GM21390 (cell line): ENCODE measurements around the gene DHRSX.
"Not testable (repeated sequence)": the region's sequence is repeated elsewhere in the genome, so short reads cannot be mapped to it uniquely, and the experiment has no call there.

Experiments
- ATAC-seq: cut with Tn5 transposase; IDR thresholded peaks from one replicate; pipeline ENCODE4 v1.9.1; 2021; ENCODE audit not compliant: unreplicated experiment

The DHRSX gene

DNA sequence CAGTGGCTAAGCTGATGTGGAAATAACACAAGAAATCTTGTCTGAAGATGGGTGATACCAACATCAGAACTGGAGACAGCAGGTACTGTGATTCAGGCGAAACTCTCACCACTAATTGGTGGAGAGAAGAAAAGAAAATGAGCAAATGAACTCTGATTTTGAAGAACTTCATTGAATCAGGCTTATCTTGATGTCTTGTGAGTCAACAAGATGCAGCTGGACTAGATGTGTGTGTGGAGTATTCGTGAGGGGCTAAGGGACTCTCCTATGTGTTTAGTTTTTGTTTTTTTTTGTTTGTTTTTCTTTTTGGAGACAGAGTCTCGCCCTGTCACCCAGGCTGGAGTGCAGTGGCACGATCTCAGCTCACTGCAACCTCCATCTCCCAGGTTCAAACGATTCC lies 131.6 kb downstream of the DHRSX start:
- ATAC-seq: no peak

GRCh38 chrX:2360731-2361130 lies 140.0 kb downstream of the DHRSX start:
- no peak for ATAC-seq

- not testable (repeated sequence) for ATAC-seq
These were observed 141.3 kb downstream of the DHRSX start for GRCh38 chrX:2359522-2359921.

DNA sequence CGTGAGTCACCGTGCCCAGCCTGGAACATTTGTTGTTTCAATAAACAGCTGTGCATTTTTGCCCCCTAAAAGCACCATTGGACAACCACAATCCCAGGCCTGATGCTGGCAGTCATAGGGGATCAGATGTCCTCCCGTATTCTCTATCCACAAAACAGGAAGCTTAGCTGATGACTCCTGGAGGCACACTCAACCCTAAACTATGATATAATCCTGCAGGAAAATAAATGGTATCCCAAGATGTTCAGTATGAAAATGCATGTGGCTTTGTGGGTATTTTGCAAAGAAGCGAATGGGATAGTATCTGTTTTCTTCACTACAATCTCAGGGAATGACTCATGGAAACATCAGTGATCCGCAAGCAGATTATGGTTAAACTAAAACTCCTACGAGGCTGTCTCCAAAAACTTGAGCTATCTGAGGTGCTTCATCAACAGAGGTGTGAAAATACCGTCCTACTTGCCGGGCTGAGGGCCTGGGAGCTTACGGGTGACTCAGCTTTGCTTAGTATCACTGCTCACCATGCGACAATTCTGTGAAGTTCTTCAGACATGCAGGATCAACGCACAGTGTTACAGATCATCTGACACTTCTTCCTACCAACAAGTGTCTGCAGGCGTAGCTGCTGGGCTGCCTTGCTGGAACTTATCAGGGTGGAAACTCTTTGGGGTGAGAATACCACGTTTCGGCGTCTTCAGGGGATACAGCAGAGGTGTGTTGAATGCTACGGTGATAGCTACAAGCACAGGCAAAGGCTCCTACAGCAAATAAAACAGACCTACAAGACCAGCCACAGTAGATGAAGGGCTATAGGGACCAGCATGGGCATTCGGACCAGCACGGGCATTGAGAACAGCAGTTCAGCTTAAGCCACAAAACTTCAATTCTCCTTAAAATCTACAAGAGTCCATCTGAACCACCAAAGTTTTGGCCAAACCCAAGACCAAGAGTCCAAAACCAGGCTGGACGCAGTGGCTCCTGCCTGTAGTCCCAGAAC lies 148.5 kb downstream of the DHRSX start:
- no peak for ATAC-seq

- ATAC-seq: no peak
These were observed 149.5 kb downstream of the DHRSX start for GRCh38 chrX:2351321-2351720.

- not testable (repeated sequence) for ATAC-seq
These were observed 150.1 kb downstream of the DHRSX start for GRCh38 chrX:2350703-2351102.

DNA sequence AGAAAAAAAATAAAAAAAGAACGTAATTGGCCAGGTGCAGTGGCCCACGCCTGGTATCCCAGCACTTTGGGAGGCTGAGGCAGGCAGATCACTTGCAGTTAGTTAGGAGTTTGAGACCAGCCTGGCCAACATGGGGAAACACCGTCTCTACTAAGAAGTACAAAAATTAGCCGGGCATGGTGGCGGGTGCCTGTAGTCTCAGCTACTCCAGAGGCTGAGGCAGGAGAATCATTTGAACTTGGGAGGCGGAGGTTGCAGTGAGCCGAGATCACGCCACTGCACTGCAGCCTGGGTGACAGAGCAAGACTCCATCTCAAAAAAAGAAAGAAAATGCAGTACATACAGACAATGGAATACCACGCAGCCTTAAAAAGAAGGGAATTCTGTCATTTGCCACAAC lies 150.7 kb downstream of the DHRSX start:
- ATAC-seq: not testable (repeated sequence)

- no peak for ATAC-seq
These were observed 152.6 kb downstream of the DHRSX start for GRCh38 chrX:2348211-2348610.

DNA sequence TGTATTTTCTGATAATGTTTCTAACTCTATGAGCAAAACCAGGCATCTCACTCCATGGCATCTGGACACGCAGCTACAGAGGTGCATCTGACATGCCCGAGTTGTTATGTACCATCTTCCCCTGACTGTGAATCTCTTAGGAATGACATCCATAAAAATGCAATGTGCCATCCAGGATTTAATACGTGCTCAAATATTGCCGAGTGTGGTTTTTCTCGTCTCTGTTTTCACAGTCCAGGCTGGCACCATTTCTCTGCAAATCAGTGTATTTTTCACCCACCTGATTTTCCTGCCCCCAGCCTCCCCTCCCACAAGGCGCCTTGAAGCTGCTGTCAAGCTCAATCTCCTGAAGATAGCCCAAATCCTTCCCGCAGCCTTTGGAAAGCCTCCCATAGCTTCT lies 154.6 kb downstream of the DHRSX start:
- ATAC-seq: no peak

DNA sequence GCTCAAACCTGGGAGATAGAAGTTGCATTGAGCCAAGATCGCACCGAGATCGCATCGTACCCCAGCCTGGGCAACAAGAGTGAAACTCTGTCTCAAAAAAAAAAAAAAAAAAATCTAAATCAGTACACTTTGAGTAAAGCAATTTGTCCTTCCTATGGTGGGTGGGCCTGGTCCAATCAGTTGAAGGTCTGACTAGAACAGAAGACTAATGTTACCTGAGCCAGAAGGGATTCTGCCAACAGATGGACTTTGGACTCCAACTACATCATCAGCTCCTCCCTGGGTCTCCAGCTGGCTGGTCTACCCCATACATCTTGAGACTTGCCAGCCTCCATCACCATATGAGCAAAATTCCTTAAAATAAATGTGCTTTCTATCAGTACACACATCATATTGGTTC lies 155.2 kb downstream of the DHRSX start:
- ATAC-seq: no peak

GRCh38 chrX:2343413-2343812 lies 157.4 kb downstream of the DHRSX start:
- ATAC-seq: no peak

DNA sequence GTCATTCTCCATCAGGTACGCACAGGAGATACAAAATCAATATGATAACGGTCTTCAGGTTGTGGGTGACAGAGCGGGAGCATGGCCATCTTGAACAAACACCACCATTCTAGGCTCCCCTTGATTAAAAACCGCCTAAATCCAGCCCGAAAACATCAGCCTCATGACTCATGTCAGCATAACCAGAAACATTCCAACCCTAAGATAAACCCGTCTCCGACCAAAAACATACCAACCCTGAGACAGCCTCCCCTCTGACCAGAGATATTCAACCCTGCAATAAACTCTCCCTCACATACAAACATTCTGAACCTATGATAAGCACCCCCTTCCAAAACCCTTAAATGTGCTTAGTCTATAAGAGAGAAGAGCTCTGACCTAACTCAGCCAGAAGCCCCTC lies 157.9 kb downstream of the DHRSX start:
- ATAC-seq: no peak

DNA sequence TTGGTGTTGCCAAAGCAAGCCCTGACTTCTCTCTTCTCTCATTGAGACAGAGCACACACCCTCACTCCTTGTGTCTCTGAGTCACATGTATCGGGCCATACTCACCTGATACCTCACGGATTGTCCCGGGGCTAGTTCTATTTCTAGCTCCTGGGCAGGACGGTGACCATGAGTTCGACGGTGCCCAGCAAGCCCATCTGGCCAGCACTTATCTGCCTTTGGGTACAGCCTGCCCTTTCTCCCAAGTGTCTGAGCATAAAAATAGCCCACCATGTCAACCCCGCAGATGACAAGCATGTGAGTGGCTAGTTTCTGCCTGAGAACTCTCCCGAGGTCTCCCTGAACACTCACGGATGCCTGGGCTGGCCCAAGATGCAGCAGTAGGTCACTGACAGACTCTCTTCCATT lies 158.5 kb downstream of the DHRSX start:
- ATAC-seq: no peak

DNA sequence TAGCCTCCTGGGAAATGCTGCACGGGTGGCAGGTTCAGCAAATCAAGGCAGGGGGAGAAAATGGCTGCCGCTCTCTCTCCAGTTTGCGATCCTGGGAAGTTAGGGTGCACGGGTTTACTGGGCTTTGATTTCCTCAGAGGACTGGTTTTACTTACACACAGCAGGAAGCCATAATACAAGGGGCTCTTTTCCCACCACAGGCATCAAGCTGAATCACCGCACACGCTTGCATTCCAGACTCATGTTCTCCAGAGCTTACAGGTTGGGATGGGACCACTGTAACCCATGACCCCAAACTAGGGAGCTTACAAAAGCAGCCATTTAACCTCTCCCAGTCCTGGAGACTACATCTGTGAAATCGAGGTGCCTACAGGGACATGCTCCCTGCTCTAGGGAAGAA lies 159.8 kb downstream of the DHRSX start:
- ATAC-seq: no peak

DNA sequence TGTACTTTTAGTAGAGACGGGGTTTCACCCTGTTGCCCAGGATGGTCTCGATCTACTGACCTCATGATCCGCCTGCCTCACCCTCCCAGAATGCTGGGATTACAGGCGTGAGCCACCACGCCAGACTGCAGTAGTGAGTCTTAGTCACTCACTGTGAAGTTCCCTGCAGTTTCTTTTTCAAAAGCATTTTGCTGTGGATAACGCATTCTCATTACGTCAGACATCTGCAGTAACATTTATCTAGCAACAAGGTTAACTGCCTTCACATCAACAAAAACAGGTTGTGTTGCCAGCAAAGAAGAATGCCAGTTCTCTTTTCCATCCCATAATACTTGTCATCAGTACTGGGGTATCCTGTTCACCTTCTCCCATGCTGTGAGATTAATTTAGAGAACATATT lies 164.6 kb downstream of the DHRSX start:
- no peak for ATAC-seq

GRCh38 chrX:2334237-2334636 lies 166.5 kb downstream of the DHRSX start:
- ATAC-seq: no peak

DNA sequence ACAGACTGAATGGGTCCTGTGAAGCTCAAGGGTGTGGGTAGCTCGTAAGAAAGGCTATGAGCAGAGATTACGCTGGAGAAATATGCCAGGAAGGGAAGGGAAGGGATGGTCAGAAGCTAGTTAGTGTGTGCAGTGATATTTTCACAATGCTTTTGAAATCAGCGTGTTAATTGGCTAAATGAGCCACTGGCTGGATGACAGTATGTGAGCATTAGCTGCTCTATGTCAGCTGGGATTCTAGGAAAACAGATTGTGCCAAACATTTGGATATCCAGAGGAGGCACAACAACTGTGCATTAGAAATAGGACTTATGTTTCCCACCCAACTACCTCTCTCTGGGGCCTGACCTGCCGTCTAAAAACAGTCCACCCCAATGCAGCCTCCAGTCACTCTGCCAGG lies 168.5 kb downstream of the DHRSX start:
- no peak for ATAC-seq

GRCh38 chrX:2330910-2331309 lies 169.9 kb downstream of the DHRSX start:
- no peak for ATAC-seq

DNA sequence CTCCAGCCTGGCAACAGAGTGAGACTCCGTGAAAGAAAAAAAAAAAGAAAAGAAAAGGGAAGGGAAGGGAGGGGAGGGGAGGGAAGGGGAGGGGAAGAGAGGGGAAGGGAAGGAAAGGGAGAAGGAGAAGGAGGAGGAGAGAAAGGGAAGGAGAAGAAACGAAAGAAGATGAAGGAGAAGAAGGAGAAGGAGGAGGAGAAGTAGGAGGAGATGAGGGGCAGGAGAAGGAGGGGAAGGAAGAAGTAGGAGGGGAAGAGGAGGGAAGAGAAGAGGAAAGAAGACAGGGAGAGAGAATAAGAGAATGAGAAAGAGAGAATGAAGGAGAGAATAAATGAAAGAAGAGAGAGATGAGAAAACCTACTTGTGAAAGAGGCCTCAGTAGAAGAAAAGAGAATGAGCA lies 170.3 kb downstream of the DHRSX start:
- no peak for ATAC-seq

DNA sequence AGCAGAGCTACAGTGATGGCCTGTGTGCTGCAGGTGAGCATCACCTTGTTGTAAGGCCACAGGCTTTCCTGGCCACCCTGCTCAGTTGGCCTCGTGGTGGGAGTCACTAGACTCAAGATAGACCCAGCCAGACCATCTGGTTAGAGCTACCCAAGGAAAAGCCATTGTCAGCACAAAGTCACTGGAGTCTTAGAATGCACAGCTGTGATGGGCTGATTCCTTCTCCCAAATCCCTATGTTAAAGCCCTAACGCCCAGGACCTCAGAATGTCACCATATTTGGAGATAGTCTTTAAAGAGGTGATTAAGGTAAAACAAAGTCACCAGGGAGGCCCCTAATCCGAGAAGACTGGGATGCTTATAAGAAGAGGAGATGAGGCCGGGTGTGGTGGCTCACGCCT lies 173.4 kb downstream of the DHRSX start:
- ATAC-seq: no peak

GRCh38 chrX:2325076-2325784 lies 175.5 kb downstream of the DHRSX start:
- no peak for ATAC-seq

DNA sequence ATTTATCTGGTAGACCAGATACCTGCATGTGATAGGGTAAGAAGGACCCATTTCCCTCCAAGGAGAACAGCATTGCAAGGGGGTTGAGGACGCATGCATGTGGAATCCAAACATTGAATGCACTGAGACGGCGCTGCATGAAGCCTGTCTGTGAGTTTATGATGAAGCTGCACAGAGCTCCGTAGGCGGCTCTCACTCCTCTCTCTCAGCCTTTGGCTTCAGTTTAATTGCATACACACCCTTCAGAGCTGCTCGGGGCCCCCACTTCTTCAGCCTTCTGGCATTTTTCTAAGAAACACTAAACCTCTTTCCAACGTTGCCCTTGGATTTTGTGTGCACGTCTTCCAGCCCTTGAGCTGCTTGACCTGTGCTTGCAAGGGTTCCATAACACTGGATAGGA lies 176.6 kb downstream of the DHRSX start:
- no peak for ATAC-seq
